Mononuclear cell (primary cell): ENCODE results near the gene C8A. TPM values are rescaled to one million over a fixed set of nuclear protein-coding genes. Genes with fewer than 3 reads are reported as not detected.

Source experiments
- H3K27me3 ChIP-seq: 2 replicates; pipeline ENCODE4 v1.6.0; 2011; ENCODE audit warnings: low read length, control low read depth; ENCODE audit not compliant: insufficient read depth
- H3K4me1 ChIP-seq: 2 replicates; pipeline ENCODE4 v1.5.1; 2011; ENCODE audit warnings: mild to moderate bottlenecking, low read length, control low read depth; ENCODE audit not compliant: insufficient read depth
- H3K4me3 ChIP-seq: 2 replicates; pipeline ENCODE4 v1.5.1; 2011; ENCODE audit warnings: mild to moderate bottlenecking, low read length, moderate library complexity
- H3K9me3 ChIP-seq: 2 replicates; pipeline ENCODE4 v1.5.1; 2011; ENCODE audit warnings: low read depth, mild to moderate bottlenecking, control low read depth, low read length
- total RNA-seq: library from RNA; depleted of rRNA; stranded (reverse); fragments of >200 nt; gene quantifications from one replicate; pipeline ENCODE4 v1.2.3, GENCODE V29; 2012

C8A gene
- total RNA-seq, 1 donor: not detected

DNA sequence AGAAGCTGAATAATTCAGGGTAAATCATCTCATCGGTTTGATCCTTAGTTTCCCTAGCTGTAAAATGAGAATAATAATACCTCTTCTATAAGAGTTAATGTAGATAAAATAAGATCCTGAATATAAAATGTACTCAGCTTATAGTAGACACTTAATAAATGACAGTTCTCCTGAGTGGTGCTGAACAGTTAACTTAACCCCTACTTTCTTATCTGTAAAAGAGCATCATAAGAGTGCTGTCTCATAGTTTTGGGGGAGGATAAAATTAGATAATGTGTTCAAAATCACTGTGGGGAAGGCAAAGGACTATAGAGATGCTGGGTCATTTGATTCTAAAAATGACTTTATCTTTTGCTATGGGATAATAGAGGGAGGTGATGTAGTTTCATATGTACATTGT, 593 bp downstream of the C8A start:
- H3K4me1 ChIP-seq: no peaks in the 10 kb centered on the region
- no peaks in the 10 kb centered on the region for H3K9me3 ChIP-seq
- no peaks in the 10 kb centered on the region for H3K27me3 ChIP-seq
- H3K4me3 ChIP-seq: no peak overlapping the region

DNA sequence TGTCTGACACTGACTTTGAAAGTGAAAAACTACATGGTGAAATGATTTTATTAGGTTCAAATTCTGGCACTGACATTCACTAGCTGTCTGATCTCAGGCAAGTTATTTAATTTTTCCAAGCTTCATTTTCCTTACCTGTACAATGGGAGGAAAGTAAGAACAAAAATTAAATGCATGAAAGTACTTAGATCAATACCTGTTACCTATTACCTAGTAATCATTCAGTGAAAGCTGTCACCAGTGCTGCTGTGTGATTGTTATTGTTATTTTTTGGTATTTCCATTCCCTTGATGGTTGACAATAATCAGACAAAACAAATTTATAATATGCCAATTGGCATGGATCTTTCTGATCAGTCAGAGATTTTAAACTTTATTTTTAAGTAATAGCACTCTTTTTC, 1.6 kb downstream of the C8A start:
- Histone ChIP-seq H3K9me3 (no peaks in the 10 kb centered on the region), H3K4me1 (no peaks in the 10 kb centered on the region), H3K4me3 (no peak overlapping the region), H3K27me3 (no peaks in the 10 kb centered on the region)

DNA sequence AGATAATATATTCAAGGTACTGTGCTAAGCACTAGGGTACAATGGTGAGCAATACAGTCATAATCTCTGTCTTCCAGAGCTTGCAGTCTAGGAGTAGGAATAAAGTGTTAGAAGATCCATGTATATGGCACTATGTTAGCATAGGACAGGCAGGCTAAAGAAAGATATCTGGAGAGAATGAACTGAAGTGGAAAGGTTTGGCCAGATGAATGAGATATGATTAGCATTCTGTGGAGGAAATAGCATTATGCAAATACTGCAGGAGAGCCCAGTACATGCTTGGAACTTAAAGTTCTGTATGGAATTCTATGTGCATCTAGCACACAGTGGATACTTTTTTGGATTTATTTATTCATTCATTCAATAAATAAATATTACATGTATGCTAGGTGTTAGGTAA, 4.7 kb downstream of the C8A start:
- Histone ChIP-seq H3K4me3 (no peak overlapping the region), H3K4me1 (no peaks in the 10 kb centered on the region), H3K27me3 (no peaks in the 10 kb centered on the region)

DNA sequence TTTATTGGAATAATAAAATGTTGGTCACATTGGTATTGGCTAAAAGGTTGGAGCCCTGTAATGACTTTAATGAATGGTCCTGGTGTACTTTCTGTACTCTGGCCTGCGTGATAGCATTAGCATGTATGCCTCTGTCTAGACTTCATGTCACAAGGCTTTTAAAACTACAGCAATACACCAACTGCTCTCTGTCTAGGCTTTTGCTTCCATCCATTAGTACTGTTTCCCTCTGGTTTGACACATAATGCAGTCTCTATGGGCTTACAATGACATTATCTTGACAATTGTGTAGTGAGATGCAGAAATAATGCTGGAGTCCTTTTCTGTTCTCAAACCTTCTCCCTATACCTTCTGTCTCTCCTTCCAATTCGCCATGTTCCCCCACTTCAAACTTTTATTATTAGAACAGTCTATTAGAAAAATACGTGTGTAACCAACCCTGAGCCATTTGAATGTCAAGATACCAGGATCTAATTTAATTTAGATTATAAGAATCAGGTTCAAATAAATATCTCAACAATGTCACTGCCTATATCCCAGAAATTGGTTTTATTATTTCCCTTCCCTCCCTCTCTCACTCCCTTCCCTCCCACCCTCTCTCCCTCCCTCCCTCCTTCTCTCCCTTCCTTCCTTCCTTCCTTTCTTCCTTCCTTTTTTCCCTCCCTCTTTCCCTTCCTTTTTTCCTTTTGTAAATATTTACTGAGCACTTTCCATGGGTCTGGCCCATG, 8.8 kb downstream of the C8A start:
- Histone ChIP-seq H3K4me3 (no peak overlapping the region), H3K9me3 (no peaks in the 10 kb centered on the region), H3K27me3 (no peaks in the 10 kb centered on the region), H3K4me1 (no peaks in the 10 kb centered on the region)

More for the DNA sequence above, 4.7 kb downstream of the C8A start:
- H3K9me3 ChIP-seq: no peaks in the 10 kb centered on the region

DNA sequence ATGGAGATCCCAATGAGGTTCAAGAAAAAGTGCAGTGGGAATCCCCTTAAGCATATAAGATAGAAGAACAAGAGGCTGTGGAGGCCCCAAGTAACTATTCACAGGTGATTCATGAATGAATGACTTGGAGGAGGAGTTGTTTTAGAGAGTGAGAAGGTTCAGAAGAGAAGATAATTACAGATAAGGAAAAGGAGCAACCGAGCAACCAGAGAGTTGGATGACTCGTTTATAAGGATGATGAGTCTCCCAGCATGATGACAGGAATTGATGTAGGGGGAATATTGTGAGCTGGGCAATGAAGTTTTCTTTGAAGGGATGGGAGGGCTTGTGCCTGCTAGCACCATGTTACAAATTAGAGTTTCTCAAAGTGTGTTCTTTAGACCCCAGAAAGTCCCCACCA, 9.8 kb downstream of the C8A start:
- H3K9me3 ChIP-seq: no peaks in the 10 kb centered on the region
- H3K27me3 ChIP-seq: no peaks in the 10 kb centered on the region
- no peaks in the 10 kb centered on the region for H3K4me1 ChIP-seq
- no peak overlapping the region for H3K4me3 ChIP-seq

DNA sequence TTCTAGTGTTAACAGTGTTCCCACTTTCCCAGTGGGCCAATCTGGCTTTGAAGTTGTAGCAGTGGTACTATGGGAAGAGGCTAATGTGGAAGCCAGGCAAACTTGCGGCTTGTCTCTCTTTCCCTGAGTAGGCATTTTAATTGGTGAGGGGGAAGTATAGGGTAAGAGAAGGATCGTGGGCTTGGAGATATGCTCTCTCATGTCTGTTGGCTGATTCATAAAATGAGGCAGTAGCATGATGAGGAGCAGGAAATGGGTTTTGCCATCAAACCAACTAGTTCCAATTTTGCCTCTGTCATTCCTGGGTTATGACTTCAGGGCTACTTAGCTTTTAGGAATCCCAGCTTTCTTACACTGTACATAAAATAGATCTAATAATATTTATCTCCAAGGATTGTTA, 12.1 kb downstream of the C8A start:
- Histone ChIP-seq H3K27me3 (no peaks in the 10 kb centered on the region), H3K9me3 (no peaks in the 10 kb centered on the region), H3K4me3 (no peak overlapping the region), H3K4me1 (no peaks in the 10 kb centered on the region)

DNA sequence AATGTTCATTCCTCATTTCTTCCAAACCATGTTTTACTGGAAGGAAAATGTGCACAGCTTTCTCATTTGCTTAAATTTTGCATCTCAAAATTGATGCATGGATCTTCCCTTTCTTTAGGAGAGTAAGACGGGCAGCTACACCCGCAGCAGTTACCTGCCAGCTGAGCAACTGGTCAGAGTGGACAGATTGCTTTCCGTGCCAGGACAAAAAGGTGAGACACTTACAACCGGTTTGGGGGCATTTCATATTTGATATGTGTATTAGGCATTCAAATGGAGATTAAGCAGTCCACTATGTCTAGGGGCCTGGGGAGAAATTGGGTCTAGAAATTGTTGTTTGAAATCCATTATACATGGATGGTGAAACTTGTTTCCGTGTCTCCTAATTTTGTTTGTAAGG, 12.9 kb downstream of the C8A start:
- Histone ChIP-seq H3K4me1 (no peaks in the 10 kb centered on the region), H3K27me3 (no peaks in the 10 kb centered on the region), H3K4me3 (no peak overlapping the region), H3K9me3 (no peaks in the 10 kb centered on the region)

DNA sequence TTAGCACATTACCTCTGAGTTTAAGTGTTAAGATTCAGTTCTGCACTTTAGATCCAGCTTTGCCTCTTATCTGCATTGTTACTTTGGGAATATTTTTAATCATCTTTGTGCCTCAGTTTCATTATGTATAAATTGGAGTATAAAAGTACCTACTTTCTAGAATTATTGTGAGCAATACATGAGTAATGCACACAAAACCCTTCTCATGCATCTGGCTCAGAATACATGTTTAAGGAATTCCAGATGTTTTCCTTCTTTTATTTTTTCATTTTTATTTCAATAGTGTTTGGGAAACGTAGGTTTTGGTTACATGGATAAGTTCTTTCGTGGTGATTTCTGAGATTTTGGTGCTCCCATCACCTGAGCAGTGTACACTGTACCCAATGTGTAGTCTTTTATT, 14.2 kb downstream of the C8A start:
- Histone ChIP-seq H3K4me1 (no peaks in the 10 kb centered on the region), H3K27me3 (no peaks in the 10 kb centered on the region), H3K4me3 (no peak overlapping the region), H3K9me3 (no peaks in the 10 kb centered on the region)

DNA sequence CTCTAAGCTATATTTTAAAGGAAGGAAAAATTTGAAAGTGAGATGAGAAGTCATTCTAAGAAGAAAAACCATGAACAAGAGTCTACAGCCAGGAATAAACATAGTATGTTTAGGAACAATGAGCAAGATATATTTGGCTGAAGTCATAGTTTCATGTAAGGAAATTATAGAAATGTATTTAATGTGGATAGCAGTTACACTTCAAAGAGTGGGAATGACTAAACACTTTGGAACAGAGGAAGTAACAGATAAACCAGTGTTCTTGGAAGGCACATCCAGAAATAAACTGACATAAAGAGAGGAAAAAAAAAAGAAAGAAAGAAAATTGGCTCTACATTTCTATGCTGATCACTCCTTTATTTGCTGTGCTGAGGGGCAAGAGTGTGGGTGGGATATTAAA, 18.0 kb downstream of the C8A start:
- H3K4me3 ChIP-seq: no peak overlapping the region
- H3K4me1 ChIP-seq: no peaks in the 10 kb centered on the region
- H3K27me3 ChIP-seq: no peaks in the 10 kb centered on the region
- no peaks in the 10 kb centered on the region for H3K9me3 ChIP-seq

DNA sequence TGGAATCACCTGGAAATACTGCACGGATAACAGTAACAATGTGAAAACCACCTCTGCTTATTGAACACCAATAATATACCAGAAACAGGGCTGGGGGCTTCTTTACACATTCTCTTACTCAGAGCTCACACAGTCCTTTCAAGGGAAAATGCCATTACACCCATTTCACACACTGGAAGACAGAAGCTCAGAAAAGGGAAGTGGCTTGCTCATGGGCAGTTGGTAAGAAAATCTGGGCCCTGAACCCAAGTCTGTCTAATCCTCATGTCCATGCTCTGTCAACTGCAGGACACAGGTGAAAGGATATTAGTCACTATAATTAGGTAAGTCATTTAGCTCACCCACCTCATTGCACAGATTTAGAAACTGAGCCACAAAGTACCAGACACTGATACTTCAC, 18.6 kb downstream of the C8A start:
- Histone ChIP-seq H3K4me3 (no peak overlapping the region), H3K27me3 (no peaks in the 10 kb centered on the region), H3K9me3 (no peaks in the 10 kb centered on the region), H3K4me1 (no peaks in the 10 kb centered on the region)

DNA sequence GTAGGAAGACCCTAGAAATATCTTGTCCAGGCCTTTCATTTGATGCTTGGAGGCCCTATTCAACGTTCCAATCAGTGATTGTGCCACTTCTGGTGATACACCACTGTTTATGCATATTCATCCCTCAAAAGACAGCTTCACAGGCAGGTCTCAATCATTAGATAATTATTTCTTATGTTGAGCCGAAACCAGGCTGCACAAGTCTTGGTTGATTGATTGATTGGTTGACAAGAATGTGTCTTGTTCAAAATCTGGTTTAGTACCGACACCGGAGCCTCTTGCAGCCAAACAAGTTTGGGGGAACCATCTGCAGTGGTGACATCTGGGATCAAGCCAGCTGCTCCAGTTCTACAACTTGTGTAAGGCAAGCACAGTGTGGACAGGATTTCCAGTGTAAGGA, 20.1 kb downstream of the C8A start:
- Histone ChIP-seq H3K27me3 (no peaks in the 10 kb centered on the region), H3K4me1 (no peaks in the 10 kb centered on the region), H3K4me3 (no peak overlapping the region), H3K9me3 (no peaks in the 10 kb centered on the region)

DNA sequence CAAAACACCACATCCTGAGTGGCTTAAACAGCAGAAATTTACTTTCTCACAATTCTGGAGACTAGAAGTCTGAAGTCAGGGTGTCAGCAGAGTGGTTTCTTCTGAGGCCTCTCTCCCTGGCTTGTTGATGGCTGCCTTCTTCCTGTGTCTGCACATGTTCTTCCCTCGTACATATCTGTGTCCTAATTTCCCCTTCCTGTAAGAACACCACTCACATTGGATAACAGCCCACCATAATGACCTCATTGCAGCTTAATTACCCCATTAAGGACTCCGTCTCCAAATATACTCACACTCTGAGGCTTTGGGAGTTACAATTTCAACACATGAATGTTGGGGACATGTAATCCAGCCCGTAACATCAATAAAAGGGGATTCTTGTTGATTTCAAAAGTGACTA, 23.4 kb downstream of the C8A start:
- H3K4me3 ChIP-seq: no peak overlapping the region
- H3K4me1 ChIP-seq: no peaks in the 10 kb centered on the region
- H3K27me3 ChIP-seq: no peaks in the 10 kb centered on the region
- no peaks in the 10 kb centered on the region for H3K9me3 ChIP-seq

DNA sequence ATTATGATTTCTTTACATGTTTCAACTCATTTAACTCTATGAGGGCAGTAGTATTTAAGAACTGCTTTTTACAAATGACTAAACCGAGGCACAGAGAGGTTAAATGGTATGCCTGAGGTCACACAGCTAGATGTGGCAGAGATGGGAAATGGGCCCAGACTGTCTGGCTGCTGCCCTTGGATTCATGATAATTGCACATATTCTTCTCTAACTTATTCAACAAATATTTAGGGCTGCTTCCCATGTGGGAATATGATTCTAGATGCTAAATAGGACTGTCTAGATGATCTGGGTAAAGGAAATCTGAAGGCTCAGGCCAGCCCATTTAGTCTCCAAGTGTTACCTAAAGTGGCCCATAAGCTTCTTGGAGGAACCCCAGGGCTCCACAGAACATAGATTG, 26.2 kb downstream of the C8A start:
- Histone ChIP-seq H3K4me1 (no peaks in the 10 kb centered on the region), H3K4me3 (no peak overlapping the region), H3K27me3 (no peaks in the 10 kb centered on the region), H3K9me3 (no peaks in the 10 kb centered on the region)

DNA sequence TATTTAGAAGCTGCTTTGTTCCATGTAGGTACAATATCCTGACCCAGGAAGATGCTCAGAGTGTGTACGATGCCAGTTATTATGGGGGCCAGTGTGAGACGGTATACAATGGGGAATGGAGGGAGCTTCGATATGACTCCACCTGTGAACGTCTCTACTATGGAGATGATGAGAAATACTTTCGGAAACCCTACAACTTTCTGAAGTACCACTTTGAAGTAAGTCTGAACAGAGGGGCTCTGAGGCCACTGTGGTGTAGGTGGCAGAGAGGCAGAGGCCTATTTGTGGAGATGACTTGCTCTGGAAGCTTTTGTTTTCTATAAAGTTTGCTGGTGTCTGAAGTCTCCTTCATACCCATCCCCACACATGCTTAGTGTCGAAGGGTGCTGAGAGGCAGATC, 26.8 kb downstream of the C8A start:
- Histone ChIP-seq H3K4me3 (no peak overlapping the region), H3K4me1 (no peaks in the 10 kb centered on the region), H3K27me3 (no peaks in the 10 kb centered on the region), H3K9me3 (no peaks in the 10 kb centered on the region)

DNA sequence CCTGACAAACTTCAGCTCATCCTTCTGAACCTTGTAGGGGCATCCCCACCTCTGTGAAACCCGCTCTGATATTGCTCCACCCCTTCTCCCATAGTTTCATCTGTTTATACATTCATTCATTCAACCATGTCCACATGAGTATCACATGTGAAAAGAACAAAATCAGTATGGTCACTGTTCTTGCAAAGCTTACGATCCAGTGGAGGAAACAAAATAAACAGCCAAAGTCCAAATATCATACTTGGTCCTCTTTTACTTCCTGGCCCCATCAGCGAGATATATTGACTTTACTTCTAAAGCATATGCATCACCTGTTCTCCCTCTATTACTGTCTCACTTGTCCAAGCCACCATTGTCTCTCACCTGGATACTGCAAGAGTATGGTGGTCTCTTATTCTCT, 35.6 kb downstream of the C8A start:
- Histone ChIP-seq H3K4me1 (no peaks in the 10 kb centered on the region), H3K9me3 (no peaks in the 10 kb centered on the region), H3K4me3 (no peak overlapping the region), H3K27me3 (no peaks in the 10 kb centered on the region)

DNA sequence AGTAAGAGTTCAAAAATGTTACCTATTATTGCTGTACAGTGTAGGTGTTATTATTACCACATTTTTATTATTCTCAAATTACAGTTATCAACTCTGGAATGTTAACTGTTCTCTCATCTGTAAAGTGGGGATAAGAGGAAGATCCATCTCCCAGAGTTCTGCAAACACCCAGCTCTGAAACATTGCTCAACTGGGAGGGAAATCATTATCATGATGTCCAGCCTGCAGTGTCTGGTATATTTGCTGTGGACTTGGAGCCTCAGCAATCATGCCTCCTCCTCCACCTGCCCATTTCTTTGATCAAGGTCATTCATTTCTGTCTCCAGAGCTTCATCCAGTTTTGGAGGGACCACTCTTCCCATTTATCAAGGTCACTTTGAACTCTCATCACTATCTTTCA, 39.4 kb downstream of the C8A start:
- no peaks in the 10 kb centered on the region for H3K27me3 ChIP-seq
- no peaks in the 10 kb centered on the region for H3K9me3 ChIP-seq
- no peaks in the 10 kb centered on the region for H3K4me1 ChIP-seq
- no peak overlapping the region for H3K4me3 ChIP-seq
